Epithelial cell of esophagus (primary cell): ENCODE data around the gene GPR173.

ENCODE experiments used
- DNase-seq: peaks from one replicate; pipeline ENCODE4 v3.0.0; 2010; ENCODE audit warnings: low read depth
- H3K4me3 ChIP-seq: 2 replicates; pipeline ENCODE4 v1.5.1; 2011; ENCODE audit warnings: mild to moderate bottlenecking, low read length, control low read depth
- CTCF ChIP-seq: IDR thresholded peaks from 2 replicates; pipeline ENCODE4 v1.5.1; 2011; ENCODE audit warnings: low read depth, mild to moderate bottlenecking, low read length, control low read depth, inconsistent platforms; ENCODE audit not compliant: insufficient read depth; ENCODE audit errors: missing control alignments

The GPR173 gene

GRCh38 chrX:53036149-53036548 lies 12.4 kb upstream of the GPR173 start:
- TF ChIP-seq CTCF, result no peak
- H3K4me3 ChIP-seq, result no peak overlapping the region
- no peak for DNase-seq

- no peak for DNase-seq
- H3K4me3 ChIP-seq, result no peak overlapping the region
- TF ChIP-seq CTCF, result no peak
Observed at GRCh38 chrX:53039236-53039635, 9.4 kb upstream of the GPR173 start.

- DNase-seq, result no peak
- no peak overlapping the region for H3K4me3 ChIP-seq
- no peak for TF ChIP-seq CTCF
Observed at GRCh38 chrX:53044995-53045394, 3.6 kb upstream of the GPR173 start.

GRCh38 chrX:53047228-53047627 lies 1.4 kb upstream of the GPR173 start:
- no peak for DNase-seq
- no peak for TF ChIP-seq CTCF
- no peak overlapping the region for H3K4me3 ChIP-seq

GRCh38 chrX:53049127-53049517 lies 533 bp downstream of the GPR173 start:
- H3K4me3 ChIP-seq, result no peak overlapping the region
- no peak for DNase-seq
- TF ChIP-seq CTCF, result no peak

GRCh38 chrX:53050841-53051240 lies 2.3 kb downstream of the GPR173 start:
- H3K4me3 ChIP-seq, result no peak overlapping the region
- no peak for DNase-seq
- TF ChIP-seq CTCF, result no peak

GRCh38 chrX:53055244-53055849 lies 6.8 kb downstream of the GPR173 start:
- TF ChIP-seq CTCF, result no peak
- H3K4me3 ChIP-seq, result no peak overlapping the region
- no peak for DNase-seq
